Esophagus squamous epithelium (tissue), 5 donors: Measurements from ENCODE around the gene POU2AF3. TPM values are rescaled to one million over a fixed set of nuclear protein-coding genes. Genes with fewer than 3 reads are reported as not detected.

ENCODE experiments used
- DNase-seq: peaks from one replicate; lab custom pipeline; 2025; lab: John Stamatoyannopoulos, UW
- H3K27ac ChIP-seq, 4 donors: fragments of 200-600 bp; sonication (generic); one replicate each; pipeline ENCODE4 v1.5.1; 2016 to 2019; ENCODE audit warnings: mild to moderate bottlenecking in 1 of 4
- H3K27me3 ChIP-seq, 4 donors: fragments of 200-600 bp; sonication (generic); 1 replicate in 3 of 4; 2 replicates in 1 of 4; pipeline versions ENCODE4 v1.5.1 to v1.6.0; 2017 to 2021; ENCODE audit warnings: antibody characterized with exemption in 1 of 4
- H3K36me3 ChIP-seq, 3 donors: fragments of 200-600 bp; sonication (generic); one replicate each; pipeline ENCODE4 v1.5.1; 2016 to 2019
- H3K4me1 ChIP-seq, 3 donors: fragments of 200-600 bp; sonication (generic); one replicate each; pipeline ENCODE4 v1.5.1; 2017 to 2019
- H3K4me3 ChIP-seq, 4 donors: fragments of 200-600 bp; sonication (generic); 1 replicate in 3 of 4; 2 replicates in 1 of 4; pipeline ENCODE4 v1.5.1; 2016 to 2019; ENCODE audit warnings: mild to moderate bottlenecking in 2 of 4, moderate library complexity in 1 of 4
- H3K9me3 ChIP-seq, 3 donors: fragments of 200-600 bp; sonication (generic); one replicate each; pipeline ENCODE4 v1.5.1; 2016 to 2019
- CTCF ChIP-seq, 6 experiments: fragments of 450-650 bp in 4 of 6; fragments of 200-600 bp in 2 of 6; sonication (generic) in 2 of 6; IDR thresholded peaks; one replicate each; pipeline ENCODE4 v1.5.1; 2016 to 2019; ENCODE audit warnings: antibody characterized with exemption in 6 of 6, mild to moderate bottlenecking in 4 of 6, moderate library complexity in 4 of 6
- POLR2A ChIP-seq, 4 donors: fragments of 450-650 bp; IDR thresholded peaks; one replicate each; pipeline ENCODE4 v1.6.1; 2017; ENCODE audit warnings: antibody characterized with exemption in 4 of 4, mild to moderate bottlenecking in 4 of 4, moderate library complexity in 3 of 4
- WGBS, 2 donors: methylation state at CpG; one replicate each; pipeline ENCODE4 v1.1.5; 2018; 5-methylcytosine and 5-hydroxymethylcytosine counted together
- intact Hi-C: fragments of 100-400 bp; cut with DNase I; formaldehyde crosslinking; loops from one replicate; pipeline ENCODE4 v1.15.0; 2022
- total RNA-seq, 4 donors: library from RNA; depleted of rRNA; stranded (reverse); fragments of >200 nt; gene quantifications; one replicate each; pipeline ENCODE4 v1.1.0, GENCODE V29; 2016
- donor health status: DM: yes; HTN: yes; CAD: no.

The POU2AF3 gene
- total RNA-seq, 4 donors from 2014 or later = 1.3 to 4.1 (median 2.1) TPM

DNA sequence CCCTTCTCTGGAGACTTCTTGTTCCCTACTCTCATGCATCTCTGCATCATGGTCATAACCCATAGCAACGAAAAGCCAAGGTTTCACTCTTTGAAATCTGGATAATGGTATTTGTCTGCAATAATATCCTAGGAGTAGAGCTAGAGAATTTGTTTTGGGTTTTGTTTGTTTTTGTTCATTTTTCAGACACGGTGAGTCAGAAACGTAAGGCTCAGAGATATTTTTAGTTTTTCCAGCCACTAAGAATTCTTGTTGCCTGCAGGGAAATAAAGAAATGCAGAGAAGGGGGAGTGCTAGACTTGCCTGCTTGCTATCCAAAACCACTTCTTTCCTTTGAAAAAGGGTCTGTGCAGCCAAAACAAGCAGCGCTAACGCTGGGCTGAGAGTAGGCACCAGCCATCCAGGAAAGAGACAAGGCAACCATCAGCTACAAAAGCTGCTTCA, 26.0 kb downstream of the POU2AF3 start:
- no peaks in the 10 kb centered on the region for H3K36me3 ChIP-seq
- intact Hi-C loops = no loop called here
- no peaks in the 10 kb centered on the region for H3K27me3 ChIP-seq
- H3K27ac ChIP-seq = no peak overlapping the region
- H3K9me3 ChIP-seq = no peaks in the 10 kb centered on the region
- no peak for DNase-seq
- 24 to 46% methylated on average over 5 of the region's 5 CpGs for WGBS, 2 donors
- H3K4me1 ChIP-seq = peaks cover 6 to 32% (median 17%) of the 10 kb centered on the region in 3 donors
- H3K4me3 ChIP-seq = no peak overlapping the region
- no peak for TF ChIP-seq CTCF (IDR thresholded peaks at IDR 0.05)
- no peak for TF ChIP-seq POLR2A (IDR thresholded peaks at IDR 0.05)

DNA sequence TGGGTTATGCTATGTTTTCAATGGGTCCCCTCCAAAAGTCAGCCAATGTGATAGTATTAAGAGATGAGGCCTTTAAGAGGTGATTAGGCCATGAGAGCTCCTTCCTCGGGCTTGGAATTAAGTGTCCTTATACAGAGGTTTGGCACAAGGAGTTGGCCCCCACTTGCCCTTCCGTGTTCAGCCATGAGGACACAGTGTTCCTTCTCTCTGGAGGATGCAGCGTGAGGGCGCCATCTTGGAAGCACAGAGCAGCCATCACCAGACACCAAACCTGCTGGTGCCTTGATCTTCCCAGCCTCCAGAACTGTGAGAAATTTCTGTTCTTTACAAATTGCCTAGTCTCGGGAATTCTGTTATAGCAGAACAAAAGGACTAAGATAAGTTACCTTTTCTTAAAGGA, 26.9 kb downstream of the POU2AF3 start:
- H3K4me3 ChIP-seq = no peak overlapping the region
- H3K4me1 ChIP-seq = peaks cover 11 to 42% (median 22%) of the 10 kb centered on the region in 3 donors
- no peak overlapping the region for H3K27ac ChIP-seq
- WGBS, 2 donors = 85 to 88% methylated on average over 5 of the region's 5 CpGs
- TF ChIP-seq CTCF (IDR thresholded peaks at IDR 0.05) = no peak
- no peak for TF ChIP-seq POLR2A (IDR thresholded peaks at IDR 0.05)
- H3K27me3 ChIP-seq = no peaks in the 10 kb centered on the region
- DNase-seq = no peak
- intact Hi-C loops = no loop called here
- no peaks in the 10 kb centered on the region for H3K9me3 ChIP-seq
- no peaks in the 10 kb centered on the region for H3K36me3 ChIP-seq

DNA sequence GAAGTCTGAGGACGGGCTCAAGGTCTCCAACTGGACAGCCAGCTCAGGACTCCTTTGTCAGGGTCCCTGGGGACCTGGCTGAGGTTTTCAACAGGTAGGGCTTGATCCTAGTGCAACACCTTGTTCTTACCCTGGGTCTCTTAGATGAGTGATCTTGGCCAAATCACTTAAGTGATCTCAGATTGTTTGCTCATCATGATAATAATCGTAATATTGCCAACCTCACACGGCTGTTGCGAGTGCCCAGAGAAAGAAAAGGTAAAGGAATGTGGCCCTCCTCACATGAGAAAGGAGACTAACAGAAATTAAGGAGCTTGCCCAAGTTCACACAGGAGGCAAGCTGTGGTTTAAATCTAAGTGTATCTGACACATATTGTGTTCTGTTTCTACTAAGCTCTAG, 28.5 kb downstream of the POU2AF3 start:
- Histone ChIP-seq H3K27me3 (no peaks in the 10 kb centered on the region), H3K27ac (no peak overlapping the region), H3K36me3 (no peaks in the 10 kb centered on the region)

GRCh38 chr11:111327908-111328624, 29.7 kb downstream of the POU2AF3 start:
- Histone ChIP-seq H3K36me3 (no peaks in the 10 kb centered on the region), H3K4me1 (peaks cover 11 to 67% (median 40%) of the 10 kb centered on the region in 3 donors), H3K4me3 (no peak overlapping the region), H3K27me3 (no peaks in the 10 kb centered on the region), H3K27ac (peak overlapping the region in 3 of 4 donors; percentile 6 to 12 (median 9)), H3K9me3 (no peaks in the 10 kb centered on the region)
- 46 to 49% methylated on average over 7 of the region's 8 CpGs for WGBS, 2 donors
- intact Hi-C loops = no loop called here
- DNase-seq = no peak
- TF ChIP-seq CTCF (IDR thresholded peaks at IDR 0.05) = no peak
- no peak for TF ChIP-seq POLR2A (IDR thresholded peaks at IDR 0.05)

More for the DNA sequence above, 28.5 kb downstream of the POU2AF3 start:
- Histone ChIP-seq H3K9me3 (no peaks in the 10 kb centered on the region), H3K4me1 (peaks cover 11 to 57% (median 33%) of the 10 kb centered on the region in 3 donors), H3K4me3 (no peak overlapping the region)
- DNase-seq = no peak
- WGBS, 2 donors = 79 to 94% methylated on average over 4 of the region's 4 CpGs
- TF ChIP-seq CTCF (IDR thresholded peaks at IDR 0.05) (no peak), POLR2A (IDR thresholded peaks at IDR 0.05) (no peak)
- intact Hi-C loops = no loop called here
